HEK293 (cell line): ENCODE results near the gene FXYD6.

Source experiments
- CTCF ChIP-seq: fragments of 450-650 bp; formaldehyde crosslinking; IDR thresholded peaks from 2 replicates; pipeline ENCODE4 v1.5.1; 2016; ENCODE audit warnings: missing biosample characterization, missing genetic modification characterization
- SETDB1 ChIP-seq: IDR thresholded peaks from one replicate; pipeline ENCODE4 v1.6.1; 2017; ENCODE audit warnings: mild to moderate bottlenecking, low read length, moderate library complexity, mixed read lengths; ENCODE audit not compliant: insufficient read length
- TCF7L2 ChIP-seq: IDR thresholded peaks from 2 replicates; pipeline ENCODE4 v1.6.1; 2011; ENCODE audit warnings: low read depth, mild to moderate bottlenecking, inconsistent platforms, low read length, moderate library complexity, borderline replicate concordance
- TSHZ1 ChIP-seq: fragments of 450-650 bp; formaldehyde crosslinking; IDR thresholded peaks from 2 replicates; pipeline ENCODE4 v1.5.1; 2016; ENCODE audit warnings: missing biosample characterization, missing genetic modification characterization, borderline replicate concordance
- ZNF121 ChIP-seq: fragments of 450-650 bp; formaldehyde crosslinking; IDR thresholded peaks from 2 replicates; pipeline ENCODE4 v1.5.1; 2016; ENCODE audit warnings: missing biosample characterization, missing genetic modification characterization
- ZNF704 ChIP-seq: fragments of 450-650 bp; formaldehyde crosslinking; IDR thresholded peaks from 2 replicates; pipeline ENCODE4 v1.5.1; 2016; ENCODE audit warnings: missing biosample characterization, missing genetic modification characterization
- ZNF830 ChIP-seq: fragments of 450-650 bp; IDR thresholded peaks from 2 replicates; pipeline ENCODE4 v1.5.0; 2018; ENCODE audit warnings: missing biosample characterization, missing genetic modification characterization, low read depth, mild to moderate bottlenecking, moderate library complexity

GRCh38 chr11:117872975-117873827 is 3.3 kb downstream of the FXYD6 start:
- no peak for TF ChIP-seq ZNF830 (tag by site-specific recombination)
- no peak for TF ChIP-seq SETDB1
- TF ChIP-seq ZNF121 (tag by site-specific recombination), result no peak
- TF ChIP-seq TCF7L2, result no peak
- no peak for TF ChIP-seq TSHZ1 (tag by site-specific recombination)
- no peak for TF ChIP-seq CTCF
- TF ChIP-seq ZNF704 (tag by site-specific recombination), result no peak
